HepG2 (cell line): ENCODE results near the gene TRIM28. TPM values are rescaled to one million over a fixed set of nuclear protein-coding genes. Genes with fewer than 3 reads are reported as not detected.

ENCODE experiments used
- NR1H2 ChIP-seq: sonication (generic); formaldehyde crosslinking; IDR thresholded peaks from 2 replicates; pipeline ENCODE4 v1.8.1; 2022; ENCODE audit warnings: low read depth, missing genetic modification reagents, borderline replicate concordance
- SALL1 ChIP-seq: sonication (generic); formaldehyde crosslinking; IDR thresholded peaks from 2 replicates; pipeline ENCODE4 v1.8.0; 2022; ENCODE audit warnings: mild to moderate bottlenecking, missing genetic modification reagents
- TBL1XR1 ChIP-seq: fragments of 150-350 bp; IDR thresholded peaks from 2 replicates; pipeline ENCODE4 v1.6.1; 2014; ENCODE audit warnings: borderline replicate concordance, low read length; ENCODE audit not compliant: partially characterized antibody
- ZNF407 ChIP-seq: sonication (generic); formaldehyde crosslinking; IDR thresholded peaks from one replicate; pipeline ENCODE4 v1.5.1; 2020; ENCODE audit warnings: mild to moderate bottlenecking, missing genetic modification reagents; ENCODE audit errors: not compliant biosample characterization
- ZNF749 ChIP-seq: sonication (generic); formaldehyde crosslinking; IDR thresholded peaks from 2 replicates; pipeline ENCODE4 v1.8.0; 2022; ENCODE audit warnings: mild to moderate bottlenecking, missing genetic modification reagents, moderate library complexity, borderline replicate concordance
- polyA plus RNA-seq, 8 experiments: library from polyadenylated mRNA; depleted of rRNA in 3 of 8; stranded (reverse) in 7 of 8; unstranded in 1 of 8; fragments of >200 nt; fragmentation: Illumina TruSeq in 4 of 8; extraction: Trizol in 4 of 8; gene quantifications; 2 replicates each; pipeline versions ENCODE4 v1.2.1 to v1.2.3, GENCODE V29; 2011 to 2016; ENCODE audit warnings: low read depth in 4 of 8, missing spikeins in 1 of 8, mixed read lengths in 1 of 8; ENCODE audit not compliant: insufficient read depth in 1 of 8
- total RNA-seq, 5 experiments: library from RNA; depleted of rRNA; stranded (reverse); fragments of >200 nt; fragmentation: Illumina TruSeq; extraction: Trizol; gene quantifications; 2 replicates each; pipeline ENCODE4 v1.2.3, GENCODE V29; 2016; ENCODE audit warnings: low read depth in 1 of 5
- TF ChIP-seq, protein P1 (sequence below), 2 experiments: sonication (generic) in 1 of 2; formaldehyde crosslinking in 1 of 2; IDR thresholded peaks; 2 replicates each; pipeline versions ENCODE4 v1.6.1 to v1.9.0; 2014 to 2022; ENCODE audit warnings: antibody characterized with exemption in 1 of 2, borderline replicate concordance in 1 of 2, inconsistent platforms in 1 of 2, low read depth in 1 of 2, missing genetic modification reagents in 1 of 2
- TF ChIP-seq, protein P2 (sequence below): sonication (generic); formaldehyde crosslinking; IDR thresholded peaks from 2 replicates; pipeline ENCODE4 v1.8.1; 2022; ENCODE audit warnings: low read depth, mild to moderate bottlenecking, missing genetic modification reagents

The TRIM28 gene
- total and polyA plus RNA-seq, 2 of the 13 experiments (the other 11 are each of a cell fraction or from before 2014, with no cell fraction given) = 361 to 439 TPM

GRCh38 chr19:58554494-58555368 lies 10.9 kb downstream of the TRIM28 start, which contains the start of gene CHMP2A (continued):
- TF ChIP-seq, protein P1, sequence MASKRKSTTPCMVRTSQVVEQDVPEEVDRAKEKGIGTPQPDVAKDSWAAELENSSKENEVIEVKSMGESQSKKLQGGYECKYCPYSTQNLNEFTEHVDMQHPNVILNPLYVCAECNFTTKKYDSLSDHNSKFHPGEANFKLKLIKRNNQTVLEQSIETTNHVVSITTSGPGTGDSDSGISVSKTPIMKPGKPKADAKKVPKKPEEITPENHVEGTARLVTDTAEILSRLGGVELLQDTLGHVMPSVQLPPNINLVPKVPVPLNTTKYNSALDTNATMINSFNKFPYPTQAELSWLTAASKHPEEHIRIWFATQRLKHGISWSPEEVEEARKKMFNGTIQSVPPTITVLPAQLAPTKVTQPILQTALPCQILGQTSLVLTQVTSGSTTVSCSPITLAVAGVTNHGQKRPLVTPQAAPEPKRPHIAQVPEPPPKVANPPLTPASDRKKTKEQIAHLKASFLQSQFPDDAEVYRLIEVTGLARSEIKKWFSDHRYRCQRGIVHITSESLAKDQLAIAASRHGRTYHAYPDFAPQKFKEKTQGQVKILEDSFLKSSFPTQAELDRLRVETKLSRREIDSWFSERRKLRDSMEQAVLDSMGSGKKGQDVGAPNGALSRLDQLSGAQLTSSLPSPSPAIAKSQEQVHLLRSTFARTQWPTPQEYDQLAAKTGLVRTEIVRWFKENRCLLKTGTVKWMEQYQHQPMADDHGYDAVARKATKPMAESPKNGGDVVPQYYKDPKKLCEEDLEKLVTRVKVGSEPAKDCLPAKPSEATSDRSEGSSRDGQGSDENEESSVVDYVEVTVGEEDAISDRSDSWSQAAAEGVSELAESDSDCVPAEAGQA (IDR thresholded peaks at IDR 0.05; ENCODE audit: low read depth) = peak; percentile 82
- TF ChIP-seq, protein P1 (CRISPR knock-in tag; IDR thresholded peaks at IDR 0.05; ENCODE audit: borderline replicate concordance) = no peak
- no peak; the same call in 1 of the 2 replicates for TF ChIP-seq SALL1
- TF ChIP-seq ZNF749 (CRISPR knock-in tag) = 0 out of 2 replicates have a peak, but pooled peaks have one; percentile 29
- TF ChIP-seq, protein P2, sequence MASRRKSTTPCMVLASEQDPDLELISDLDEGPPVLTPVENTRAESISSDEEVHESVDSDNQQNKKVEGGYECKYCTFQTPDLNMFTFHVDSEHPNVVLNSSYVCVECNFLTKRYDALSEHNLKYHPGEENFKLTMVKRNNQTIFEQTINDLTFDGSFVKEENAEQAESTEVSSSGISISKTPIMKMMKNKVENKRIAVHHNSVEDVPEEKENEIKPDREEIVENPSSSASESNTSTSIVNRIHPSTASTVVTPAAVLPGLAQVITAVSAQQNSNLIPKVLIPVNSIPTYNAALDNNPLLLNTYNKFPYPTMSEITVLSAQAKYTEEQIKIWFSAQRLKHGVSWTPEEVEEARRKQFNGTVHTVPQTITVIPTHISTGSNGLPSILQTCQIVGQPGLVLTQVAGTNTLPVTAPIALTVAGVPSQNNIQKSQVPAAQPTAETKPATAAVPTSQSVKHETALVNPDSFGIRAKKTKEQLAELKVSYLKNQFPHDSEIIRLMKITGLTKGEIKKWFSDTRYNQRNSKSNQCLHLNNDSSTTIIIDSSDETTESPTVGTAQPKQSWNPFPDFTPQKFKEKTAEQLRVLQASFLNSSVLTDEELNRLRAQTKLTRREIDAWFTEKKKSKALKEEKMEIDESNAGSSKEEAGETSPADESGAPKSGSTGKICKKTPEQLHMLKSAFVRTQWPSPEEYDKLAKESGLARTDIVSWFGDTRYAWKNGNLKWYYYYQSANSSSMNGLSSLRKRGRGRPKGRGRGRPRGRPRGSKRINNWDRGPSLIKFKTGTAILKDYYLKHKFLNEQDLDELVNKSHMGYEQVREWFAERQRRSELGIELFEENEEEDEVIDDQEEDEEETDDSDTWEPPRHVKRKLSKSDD (CRISPR knock-in tag) = no peak
- TF ChIP-seq TBL1XR1 = no peak
- TF ChIP-seq NR1H2 (CRISPR knock-in tag) = no peak
- peak; percentile 72 for TF ChIP-seq ZNF407
